GM21381 (cell line): ENCODE results near the gene KRT3.

ENCODE experiments used
- ATAC-seq: cut with Tn5 transposase; IDR thresholded peaks from one replicate; pipeline ENCODE4 v1.9.1; 2021; ENCODE audit warnings: mild to moderate bottlenecking, moderate library complexity; ENCODE audit not compliant: unreplicated experiment

KRT3 gene

GRCh38 chr12:52795694-52796428 lies at the start of gene KRT3:
TSS of gene KRT3 (minus strand) at chr12:52796117. CDS start at chr12:52796042, 75 bp downstream.
- no peak for ATAC-seq

DNA sequence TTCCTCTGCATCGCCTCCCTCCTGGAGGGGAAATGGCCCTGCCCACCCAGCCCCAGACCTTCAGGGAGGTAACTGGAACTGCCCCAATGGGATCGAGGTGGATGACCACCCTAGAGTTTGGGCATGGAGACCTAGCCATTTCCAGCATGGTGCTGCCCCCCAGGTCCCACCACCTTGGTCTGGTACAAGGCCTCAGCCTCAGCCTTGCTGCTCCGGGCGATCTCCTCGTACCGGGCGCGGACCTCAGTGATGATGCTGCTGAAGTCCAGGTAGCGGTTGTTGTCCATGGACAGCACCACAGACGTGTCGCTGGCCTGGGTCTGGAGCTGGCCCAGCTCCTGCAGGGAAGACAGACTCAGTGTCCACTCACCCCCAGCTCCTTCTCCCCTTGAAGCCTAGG lies 48.5 kb upstream of the KRT3 start:
- no peak for ATAC-seq

- ATAC-seq: no peak
Observed at GRCh38 chr12:52839436-52840105, 43.7 kb upstream of the KRT3 start.

- no peak for ATAC-seq
Observed at GRCh38 chr12:52838609-52839435, 42.9 kb upstream of the KRT3 start.

DNA sequence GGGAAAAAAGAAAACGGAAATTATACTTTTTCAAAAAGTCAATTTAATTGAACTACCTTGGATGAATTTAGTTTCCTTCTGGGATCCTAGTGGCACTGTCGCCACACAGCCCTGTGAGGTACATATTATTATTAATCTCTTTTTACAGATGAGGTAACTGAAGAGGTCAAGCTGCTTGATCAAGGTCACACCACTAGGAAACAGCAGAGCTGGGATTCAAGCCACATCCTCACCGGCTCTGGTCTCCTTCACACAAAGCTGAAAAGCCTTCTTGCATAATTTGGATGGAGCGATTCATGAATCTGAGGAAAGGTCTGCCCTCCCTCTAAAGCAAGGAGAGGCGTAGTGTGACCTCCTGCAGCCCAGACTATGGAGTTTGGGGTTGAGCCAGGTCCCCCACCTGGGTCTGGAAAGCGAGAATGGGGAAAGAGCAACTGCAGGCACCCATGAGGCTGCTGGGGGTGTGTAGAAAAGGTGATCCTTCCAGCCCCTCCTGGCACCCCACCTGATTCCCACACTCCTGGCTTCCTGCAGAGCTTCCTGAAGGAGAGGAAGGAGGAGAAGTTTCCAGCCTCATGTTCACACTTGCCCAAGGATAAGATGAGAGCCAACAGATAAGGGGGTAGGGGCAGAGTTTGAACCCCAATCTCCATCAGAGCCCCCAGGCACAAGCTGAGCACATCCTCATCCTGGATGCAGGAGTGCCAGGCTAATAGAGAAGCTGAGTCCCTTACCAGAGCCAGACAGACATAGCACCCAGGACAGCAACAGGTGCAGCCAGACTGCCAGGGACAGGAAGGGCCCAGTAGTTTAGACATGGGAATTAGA lies 42.1 kb upstream of the KRT3 start:
- ATAC-seq: no peak

DNA sequence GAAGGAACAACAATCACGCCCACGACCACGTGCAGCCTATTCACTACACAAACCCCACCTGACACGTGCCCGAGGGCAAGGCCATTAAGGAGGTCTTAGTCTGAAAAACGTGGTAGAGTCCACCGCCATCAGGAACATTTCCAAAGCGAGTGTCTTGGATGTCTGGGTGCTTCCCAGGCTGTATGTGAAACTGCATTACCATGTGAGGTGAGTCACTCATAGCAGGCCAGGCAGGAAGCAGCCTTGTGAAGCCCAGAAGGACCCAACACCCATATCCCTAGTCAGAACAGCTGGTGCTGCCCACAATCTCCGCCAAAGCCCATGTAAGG lies 41.5 kb upstream of the KRT3 start:
- no peak for ATAC-seq

GRCh38 chr12:52836491-52837412 lies 40.8 kb upstream of the KRT3 start:
- ATAC-seq: no peak

- no peak for ATAC-seq
Observed at GRCh38 chr12:52836042-52836466, 40.1 kb upstream of the KRT3 start.

DNA sequence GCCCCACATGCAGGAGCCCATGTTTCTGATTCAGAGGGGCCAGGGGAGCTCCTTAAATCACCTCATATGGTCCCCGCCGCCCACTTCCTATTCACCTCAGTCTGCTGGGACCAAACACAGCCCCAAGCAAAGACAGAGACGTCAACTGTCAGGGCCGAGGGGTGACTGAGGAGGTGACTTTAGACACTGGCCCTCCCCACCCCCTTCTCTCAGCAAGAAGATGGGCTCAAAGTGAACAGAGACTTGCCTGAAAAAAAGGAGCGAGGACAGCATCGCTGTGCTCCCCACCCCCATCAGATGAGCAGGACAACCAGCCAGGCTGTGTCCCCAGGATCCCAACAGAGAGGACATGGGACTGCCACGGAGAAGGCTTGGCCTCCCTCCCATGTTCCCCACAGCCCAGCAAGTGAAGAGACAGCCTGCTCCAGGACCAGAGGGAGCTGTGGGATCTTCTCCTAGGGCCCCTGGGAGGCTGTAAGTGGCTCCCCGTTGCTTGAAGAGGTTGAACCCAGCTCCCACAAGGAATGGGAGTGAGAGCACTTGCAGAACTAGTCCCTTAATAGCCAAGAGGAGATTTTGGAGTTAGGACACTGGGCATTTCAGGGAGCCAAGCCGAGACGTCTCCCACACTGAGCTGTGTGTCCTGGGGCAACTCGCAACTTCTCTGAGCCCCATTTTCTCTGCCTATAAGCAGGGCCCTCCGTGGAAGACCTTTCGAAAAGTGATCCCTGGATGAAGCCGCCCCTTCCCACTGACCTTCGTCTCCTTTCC lies 39.5 kb upstream of the KRT3 start:
- no peak for ATAC-seq

- ATAC-seq: no peak
Observed at GRCh38 chr12:52834727-52835001, 38.7 kb upstream of the KRT3 start.

GRCh38 chr12:52833922-52834726 lies 38.2 kb upstream of the KRT3 start, which contains the start of gene KRT79:
TSS of gene KRT79 (minus strand) at chr12:52834311. CDS start at chr12:52834260, 51 bp downstream.
- ATAC-seq: no peak

GRCh38 chr12:52832985-52833905 lies 37.3 kb upstream of the KRT3 start:
- ATAC-seq: no peak

DNA sequence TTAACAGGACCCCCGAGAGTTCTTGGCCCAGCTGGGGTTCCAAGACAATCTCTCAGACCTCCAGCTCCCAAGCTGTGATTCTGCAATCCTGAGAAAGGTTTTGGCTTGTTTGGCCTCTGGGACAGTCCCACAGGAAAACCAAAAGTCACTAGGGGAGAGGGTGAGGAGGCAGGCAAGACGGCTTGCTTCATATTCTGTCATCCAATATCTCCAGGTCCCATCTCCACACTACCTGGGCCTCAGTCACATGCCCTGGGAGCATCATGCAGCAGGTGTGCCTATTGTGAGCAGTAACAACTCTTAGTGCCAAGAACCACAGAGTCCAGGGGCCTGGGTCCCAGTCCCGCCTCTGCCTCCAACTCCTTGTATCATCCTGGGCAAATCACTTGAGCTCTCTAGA lies 36.5 kb upstream of the KRT3 start:
- ATAC-seq: no peak

DNA sequence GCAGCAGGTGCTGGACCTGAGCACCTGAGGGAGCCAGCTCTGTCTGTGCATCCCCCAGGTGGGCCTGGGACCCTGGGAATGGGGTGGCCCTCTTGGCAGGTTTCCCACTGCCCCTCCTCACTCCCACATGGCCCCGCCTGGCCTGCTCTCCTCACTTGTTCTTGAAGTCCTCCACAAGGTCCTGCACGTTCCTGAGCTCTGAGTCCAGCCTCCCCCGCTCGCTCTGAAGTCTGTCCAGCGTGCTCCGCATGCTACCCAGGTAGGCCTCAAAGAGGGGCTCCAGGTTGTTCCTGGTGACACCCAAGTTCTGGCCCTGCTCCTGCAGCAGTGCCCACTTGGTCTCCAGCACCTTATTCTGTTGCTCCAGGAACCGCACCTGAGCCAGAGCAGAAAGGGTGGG lies 35.3 kb upstream of the KRT3 start:
- ATAC-seq: no peak

- ATAC-seq: no peak
Observed at GRCh38 chr12:52829986-52830770, 34.3 kb upstream of the KRT3 start.

GRCh38 chr12:52828591-52829021 lies 32.7 kb upstream of the KRT3 start:
- ATAC-seq: no peak

DNA sequence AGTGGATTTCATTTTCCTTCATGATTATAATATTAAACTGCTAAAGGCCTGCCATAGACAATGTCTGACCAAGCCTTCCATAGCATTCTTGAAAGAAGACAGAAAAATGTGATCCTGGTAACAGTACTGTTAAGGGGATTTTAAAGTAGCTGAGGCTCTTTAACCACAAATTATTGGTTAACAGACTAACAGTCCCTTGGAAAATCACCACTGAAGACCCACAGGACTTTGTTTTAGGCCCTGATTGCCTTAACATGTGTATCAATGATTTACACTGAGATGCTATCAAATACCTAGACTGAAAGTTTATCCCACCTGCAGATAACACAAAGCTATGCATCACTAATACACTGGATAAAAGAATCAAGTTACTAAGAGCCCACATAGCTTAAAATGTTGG lies 32.2 kb upstream of the KRT3 start:
- no peak for ATAC-seq
